Amniotic epithelial cell (primary cell): ENCODE data around the gene RHBDF1.

Experiments
- DNase-seq: peaks from one replicate; pipeline ENCODE4 v3.0.0-alpha.2; 2010; ENCODE audit warnings: low read depth

RHBDF1 gene, protein sequence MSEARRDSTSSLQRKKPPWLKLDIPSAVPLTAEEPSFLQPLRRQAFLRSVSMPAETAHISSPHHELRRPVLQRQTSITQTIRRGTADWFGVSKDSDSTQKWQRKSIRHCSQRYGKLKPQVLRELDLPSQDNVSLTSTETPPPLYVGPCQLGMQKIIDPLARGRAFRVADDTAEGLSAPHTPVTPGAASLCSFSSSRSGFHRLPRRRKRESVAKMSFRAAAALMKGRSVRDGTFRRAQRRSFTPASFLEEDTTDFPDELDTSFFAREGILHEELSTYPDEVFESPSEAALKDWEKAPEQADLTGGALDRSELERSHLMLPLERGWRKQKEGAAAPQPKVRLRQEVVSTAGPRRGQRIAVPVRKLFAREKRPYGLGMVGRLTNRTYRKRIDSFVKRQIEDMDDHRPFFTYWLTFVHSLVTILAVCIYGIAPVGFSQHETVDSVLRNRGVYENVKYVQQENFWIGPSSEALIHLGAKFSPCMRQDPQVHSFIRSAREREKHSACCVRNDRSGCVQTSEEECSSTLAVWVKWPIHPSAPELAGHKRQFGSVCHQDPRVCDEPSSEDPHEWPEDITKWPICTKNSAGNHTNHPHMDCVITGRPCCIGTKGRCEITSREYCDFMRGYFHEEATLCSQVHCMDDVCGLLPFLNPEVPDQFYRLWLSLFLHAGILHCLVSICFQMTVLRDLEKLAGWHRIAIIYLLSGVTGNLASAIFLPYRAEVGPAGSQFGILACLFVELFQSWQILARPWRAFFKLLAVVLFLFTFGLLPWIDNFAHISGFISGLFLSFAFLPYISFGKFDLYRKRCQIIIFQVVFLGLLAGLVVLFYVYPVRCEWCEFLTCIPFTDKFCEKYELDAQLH

DNA sequence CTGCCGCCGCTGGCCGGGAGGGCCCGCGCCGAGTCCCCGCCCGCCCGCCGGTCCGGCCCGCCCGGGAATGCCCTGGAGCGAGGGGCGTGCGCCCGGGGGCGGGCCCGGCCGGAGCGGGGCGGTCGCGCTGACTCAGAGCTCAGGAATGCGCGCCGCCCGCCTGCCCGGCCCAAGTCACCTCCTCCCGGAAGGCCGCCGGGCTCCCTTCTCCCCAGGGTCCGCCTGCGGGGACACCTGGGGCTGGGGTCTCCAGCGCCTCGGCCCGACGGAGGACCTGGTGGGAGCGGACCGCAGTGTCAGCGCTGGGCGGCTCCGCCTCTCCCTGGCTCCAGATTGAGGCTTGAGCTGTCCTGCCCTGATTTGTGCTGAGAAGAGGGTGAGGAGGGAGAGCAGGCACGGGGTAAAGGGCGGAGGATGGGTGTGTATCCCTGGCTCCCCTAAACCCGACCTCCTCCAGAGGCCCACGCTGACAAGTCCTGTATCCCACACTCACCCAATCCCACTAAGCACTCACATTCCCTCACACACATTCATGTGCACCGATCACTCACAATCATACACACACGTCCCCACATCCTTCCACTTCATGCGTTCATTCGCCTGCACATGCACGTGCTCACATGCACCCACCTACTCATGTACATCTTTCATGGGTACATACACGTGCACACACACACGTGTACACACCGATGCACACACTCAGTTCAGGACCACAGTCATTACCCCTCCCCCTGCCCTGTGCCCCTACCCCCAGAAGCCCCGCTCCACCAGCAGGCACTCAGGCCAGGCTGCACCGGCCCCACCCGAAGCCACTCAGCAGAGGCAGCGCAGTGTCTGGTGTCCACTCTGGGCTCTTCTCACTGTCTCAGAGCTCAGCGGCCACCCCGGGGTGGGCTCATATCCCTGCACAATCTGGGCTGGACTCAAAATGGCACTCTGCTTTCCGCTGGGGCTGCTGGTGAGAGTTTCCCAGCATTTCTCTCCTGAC, at the start of gene RHBDF1:
TSS of gene RHBDF1 (minus strand) at position 71 of the 988 bp plus-strand sequence. CDS start 7,616 bp downstream, outside the sequence.
- DNase-seq, result peak; percentile 35

DNA sequence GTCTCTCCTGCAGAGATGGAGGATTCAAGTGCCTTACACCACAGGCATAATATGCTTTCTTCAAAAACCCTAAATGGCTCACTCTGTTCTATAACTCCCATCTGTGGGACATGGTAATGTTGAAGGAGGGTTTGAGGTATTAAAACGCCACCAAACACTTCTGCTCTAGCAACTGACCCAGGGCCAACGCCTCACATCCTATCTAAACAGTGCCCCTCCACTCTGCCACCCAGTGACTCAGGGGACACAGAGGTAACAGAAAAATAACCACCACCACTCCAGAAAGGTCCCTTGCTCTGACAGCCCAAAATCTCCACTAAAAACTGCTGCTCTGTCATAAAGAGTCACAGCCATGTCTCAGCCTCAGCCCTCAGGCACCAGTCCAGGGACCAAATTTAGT, 48.3 kb upstream of the RHBDF1 start:
- DNase-seq, result no peak

DNA sequence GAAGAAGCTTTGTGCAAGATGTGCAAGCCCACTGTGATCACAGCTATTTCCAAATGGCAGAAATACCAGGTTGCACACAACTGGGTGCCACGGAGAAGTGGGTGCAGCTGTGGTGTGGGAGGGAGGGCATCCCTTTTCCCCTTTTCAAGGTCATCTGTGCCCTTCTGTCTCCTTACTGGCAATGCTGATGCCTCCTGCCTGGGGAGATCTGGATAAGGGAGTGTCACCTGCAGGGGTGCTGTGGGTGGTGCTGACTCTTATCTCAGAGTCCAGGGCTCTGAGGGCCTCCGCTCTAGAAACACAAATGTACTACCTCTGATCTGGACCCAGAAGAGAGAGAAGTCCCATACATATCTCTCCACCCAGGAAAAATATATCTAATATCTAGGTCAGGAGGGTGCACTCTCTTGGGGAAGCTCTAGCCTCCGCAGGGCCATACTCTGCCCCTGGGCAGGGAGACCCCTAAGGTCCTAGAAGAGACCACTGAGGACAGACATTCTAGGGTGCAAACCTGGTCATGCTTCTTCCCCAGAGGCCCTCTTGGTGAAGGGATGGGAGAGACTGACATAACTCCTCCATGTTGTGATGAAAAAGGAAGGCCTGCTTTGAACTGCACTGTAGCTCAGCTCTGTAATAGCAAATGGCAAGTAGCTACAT, 47.5 kb upstream of the RHBDF1 start:
- no peak for DNase-seq

DNA sequence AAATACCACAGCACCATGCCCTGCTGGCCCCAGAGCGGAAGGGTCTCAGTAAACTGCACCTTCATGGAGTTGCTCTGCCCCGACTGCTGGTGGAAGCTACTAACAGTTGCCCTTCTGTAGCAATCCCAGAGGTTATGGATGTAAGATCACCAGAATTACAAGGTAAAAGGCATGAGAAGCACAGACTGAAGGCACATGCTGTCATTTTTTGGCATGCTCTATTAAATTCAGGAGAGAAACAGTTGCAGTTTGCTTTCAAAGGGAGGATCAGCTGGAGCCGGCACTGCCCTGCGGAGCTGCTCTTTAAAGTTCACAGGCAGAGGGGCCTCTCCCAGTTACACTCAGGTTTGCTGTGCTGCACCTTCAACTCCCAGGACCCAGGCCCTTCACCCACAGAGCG, 46.9 kb upstream of the RHBDF1 start:
- no peak for DNase-seq

DNA sequence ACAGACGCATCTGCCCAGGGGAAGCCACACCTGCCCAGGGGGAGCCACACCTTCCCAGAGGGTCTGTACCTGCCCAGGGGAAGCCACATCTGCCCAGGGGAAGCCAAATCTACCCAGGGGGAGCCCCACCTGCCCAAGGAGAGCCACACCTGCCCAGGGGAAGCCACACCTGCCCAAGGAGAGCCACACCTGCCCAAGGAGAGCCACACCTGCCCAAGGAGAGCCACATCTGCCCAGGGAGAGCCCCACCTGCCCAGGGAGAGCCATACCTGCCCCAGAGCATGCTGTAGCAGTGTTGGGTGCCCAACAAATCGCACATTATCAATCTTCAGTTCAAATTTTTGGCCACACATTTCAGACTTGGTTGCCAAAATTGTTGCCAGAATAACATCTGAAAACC, 46.4 kb upstream of the RHBDF1 start:
- no peak for DNase-seq

DNA sequence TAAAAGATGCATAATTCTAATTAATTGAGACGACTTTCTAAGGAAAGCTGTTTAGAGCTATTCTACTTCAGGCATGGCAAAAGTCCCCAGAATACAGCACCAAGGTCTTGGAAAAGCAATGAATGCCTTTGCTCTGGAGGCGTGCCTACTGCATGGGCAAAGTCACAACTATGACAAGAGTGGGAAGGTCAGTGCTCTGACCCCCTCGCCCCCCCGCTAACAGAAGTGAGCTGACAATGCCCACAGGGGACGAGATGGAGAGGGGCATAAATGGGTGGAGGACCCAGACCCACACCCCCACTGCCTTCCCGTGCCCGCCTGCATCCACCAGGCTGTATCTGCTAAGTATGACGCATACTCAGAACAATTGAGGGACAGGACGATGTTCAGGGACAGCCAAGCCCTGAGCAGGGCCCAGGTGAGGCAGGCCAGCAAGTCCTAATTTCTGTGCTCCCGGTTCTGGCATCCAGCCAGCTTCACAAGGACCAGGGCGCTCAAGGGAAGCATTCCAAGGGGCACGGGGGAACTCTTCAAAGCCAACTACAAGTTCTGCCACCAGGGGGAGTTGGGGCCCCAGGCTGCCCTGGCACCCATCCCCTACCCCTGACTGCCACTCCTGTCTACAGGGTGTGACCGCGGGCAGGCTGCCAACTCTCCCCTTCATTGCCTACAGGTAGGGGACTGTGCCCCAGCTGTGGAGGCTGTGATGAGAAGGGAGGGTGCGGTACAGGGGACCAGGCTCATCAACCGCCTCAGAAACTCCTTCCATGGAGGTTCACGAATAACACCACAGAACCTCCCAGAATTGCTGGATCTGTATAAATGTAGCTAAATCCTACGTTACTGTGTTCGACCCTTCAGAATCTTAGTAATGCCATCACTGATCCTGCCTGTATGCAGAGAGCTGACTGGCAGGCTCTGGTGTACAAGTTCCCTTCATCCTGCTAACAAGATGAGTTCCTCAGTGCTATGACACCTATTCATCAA, 45.2 kb upstream of the RHBDF1 start:
- peak; percentile 24 for DNase-seq

DNA sequence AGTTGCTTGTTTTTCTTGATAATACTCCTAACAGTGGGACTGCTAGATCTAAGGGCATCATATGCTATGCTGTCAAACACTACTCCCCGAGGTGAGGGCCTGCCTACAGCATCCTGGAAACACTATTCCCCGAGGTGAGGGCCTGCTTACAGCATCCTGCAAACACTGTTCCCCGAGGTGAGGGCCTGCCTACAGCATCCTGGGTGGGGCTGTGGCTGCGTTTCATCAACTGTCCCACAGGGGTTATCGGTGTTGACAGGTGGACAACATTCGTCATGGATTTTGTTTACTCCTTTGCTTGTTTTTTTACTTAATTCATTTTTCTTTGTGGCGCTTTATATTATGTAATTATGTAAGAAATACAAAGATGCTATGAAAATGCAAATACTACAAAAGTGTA, 43.6 kb upstream of the RHBDF1 start:
- DNase-seq, result no peak

DNA sequence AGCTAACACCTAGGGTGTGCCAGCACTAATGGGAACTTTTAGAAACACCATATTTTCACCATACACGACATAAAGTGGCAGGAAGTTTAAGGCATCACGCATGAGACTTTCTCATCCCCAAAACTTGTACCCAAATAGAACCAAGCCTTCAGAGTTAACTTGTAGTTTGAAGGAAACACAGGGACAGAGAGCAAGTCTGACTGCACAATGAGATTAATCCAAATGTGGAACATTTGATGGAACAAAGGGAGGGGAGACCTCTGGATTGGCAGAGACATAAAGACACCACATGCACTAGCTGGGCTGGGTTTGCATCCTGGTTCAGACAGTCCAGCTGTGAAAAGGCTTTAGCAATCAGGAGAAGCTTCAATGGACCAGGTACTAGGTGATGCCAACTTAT, 41.9 kb upstream of the RHBDF1 start:
- no peak for DNase-seq

DNA sequence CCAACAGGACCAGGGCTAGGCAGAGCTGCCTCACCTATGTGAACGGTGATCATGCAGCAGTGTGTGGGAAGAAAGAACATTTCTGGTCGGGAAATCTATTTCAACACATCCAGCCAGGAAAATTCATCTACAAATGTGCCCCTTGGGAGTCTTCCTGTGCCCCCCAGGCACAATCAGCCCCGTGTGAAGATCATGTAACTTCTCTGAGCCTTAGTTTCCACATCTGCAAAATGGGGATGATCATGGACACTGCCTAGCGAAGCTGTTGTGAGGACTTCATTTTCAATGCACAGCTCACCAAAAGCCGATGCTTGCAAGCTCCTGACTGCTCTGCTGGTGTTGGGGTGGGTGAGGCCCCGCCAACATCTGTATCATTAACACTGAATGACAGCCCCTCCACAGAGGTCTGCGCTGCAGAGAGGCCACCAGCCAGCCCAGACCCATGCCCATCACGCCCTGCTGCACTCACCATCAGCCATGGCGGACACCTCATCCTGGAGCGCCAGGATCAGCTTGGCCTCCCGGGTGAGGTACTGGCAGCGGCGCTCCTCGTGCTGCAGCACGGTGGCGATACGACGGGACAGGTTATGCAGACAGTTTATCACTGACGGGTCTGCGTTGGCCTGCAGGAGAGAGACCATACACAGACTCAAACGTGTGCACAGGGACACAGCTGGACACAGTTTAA, 39.9 kb upstream of the RHBDF1 start:
- DNase-seq, result no peak

DNA sequence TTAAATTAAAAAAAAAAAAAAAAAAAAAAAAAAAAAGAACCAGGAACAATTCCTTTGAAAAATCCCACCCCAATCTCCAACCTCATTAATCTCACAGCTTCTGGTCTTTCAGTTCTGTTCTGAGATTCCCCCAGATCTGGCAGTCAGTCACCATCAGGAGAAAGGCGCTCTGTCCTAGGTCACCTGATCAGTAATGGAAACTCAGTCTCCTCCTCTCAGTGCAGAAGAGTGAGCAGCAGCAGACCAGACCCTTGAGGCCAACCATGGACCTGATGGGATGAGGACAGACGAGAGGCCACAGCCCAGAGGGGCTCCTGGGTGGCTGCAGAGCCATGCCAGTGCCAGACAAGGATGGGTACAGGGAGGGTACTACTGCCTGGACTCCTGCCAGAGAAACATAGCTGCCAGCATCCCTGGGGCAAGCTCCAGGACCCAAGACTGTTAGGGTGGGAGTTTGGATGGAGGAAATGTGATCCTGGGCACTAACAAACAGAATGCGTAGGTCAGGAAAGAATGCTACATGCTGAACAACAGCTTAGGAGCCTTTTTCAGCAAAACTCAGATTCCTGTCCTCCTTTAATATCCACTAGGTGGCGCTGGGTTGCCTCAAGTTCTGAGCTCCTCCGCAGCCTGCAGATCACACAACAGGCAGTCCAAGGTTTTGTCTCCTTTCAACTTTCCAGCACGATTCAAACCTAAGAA, 34.3 kb upstream of the RHBDF1 start:
- DNase-seq, result peak; percentile 76

DNA sequence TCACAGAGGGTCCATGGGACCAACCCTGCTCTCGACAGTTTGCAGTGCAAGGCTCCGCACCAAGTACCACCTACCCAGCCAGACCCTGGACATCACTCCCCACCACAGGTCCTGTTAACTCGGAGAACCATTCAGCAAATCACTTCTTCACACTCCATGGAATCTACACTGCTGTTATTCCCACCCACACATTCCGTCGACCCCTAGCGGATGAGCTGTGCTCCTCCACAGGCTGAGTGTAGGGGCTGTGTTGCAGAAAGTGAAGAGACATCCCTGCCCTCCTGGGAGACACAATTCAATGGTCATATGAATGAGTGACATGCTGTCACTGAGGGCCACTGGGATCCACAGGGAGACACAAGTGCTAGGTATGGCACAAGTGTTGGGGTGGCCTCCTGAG, 33.1 kb upstream of the RHBDF1 start:
- no peak for DNase-seq

DNA sequence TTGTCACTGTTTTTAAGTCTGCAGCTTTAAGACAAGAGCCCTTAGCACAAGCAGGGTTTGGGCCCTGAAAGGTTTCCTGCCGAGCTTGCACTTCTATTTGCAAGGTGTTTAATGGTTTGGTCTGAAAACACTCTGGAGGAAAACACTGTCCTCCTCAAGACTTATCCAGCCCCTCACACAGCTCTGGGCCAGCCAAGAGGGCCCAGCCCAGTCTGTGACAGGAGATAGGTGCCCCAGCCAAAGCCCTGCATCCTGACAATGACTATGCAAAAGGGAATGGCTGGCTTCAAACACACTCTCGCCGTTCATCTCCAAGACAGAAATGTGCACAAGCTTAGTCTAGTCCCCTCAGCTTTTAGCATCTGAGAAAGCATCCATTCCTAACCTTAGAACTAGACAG, 32.5 kb upstream of the RHBDF1 start:
- DNase-seq, result no peak

DNA sequence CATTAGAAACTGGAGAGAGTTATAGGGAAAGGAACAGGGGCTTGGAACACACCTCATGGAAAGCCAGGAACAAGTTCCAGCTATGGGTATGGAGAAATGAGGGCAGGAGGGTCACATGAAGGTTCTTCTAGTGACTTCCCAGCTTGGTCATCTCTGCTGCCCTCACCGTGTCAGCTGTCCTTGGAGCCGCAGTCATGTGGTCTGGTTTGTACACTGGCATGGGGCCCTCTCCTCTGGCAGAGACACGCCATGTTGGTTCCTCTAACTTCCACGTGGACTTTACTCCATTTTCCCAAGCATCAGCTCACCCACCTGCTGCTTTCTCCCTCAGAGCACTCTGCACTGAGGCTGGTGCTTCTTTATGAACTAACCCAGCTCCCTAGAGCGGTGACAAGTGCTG, 31.9 kb upstream of the RHBDF1 start:
- no peak for DNase-seq

DNA sequence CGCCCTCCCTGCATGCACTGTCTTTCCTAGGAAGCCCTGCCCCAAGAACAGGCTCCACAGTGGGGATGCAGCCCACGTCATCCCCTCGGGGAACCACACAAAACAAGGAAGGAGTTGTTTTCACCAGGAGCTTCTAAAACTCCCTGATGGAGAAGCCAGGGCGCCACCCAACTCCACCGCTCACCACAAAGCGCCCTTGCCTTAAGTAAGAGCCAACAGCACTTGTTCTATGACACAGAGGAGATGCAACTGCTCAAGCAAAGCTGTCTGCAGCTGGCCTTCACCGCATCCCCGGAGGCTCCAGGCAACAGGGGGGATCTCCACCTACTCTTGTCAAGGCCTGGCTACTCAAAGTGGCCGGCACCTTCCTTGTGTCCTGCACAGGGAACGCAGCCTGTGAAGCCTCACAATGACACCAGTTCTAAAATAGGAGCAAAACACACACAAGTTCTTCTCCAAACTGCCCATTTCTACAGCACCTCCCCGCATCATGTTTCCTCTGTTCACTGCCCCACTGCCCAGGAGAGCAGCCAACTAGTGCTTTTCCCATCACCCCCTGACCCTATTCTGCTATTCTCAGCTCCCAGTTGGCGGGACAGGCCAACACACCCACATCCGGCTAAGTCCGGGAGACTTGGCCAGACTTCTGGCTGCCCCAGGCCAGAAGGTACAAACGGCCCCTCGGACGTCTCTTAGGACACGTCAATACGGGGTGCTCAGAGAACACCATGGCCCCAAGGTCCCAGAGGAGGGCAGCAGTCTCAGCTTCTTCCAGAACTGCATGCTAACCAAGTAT, 29.8 kb upstream of the RHBDF1 start:
- DNase-seq, result no peak

DNA sequence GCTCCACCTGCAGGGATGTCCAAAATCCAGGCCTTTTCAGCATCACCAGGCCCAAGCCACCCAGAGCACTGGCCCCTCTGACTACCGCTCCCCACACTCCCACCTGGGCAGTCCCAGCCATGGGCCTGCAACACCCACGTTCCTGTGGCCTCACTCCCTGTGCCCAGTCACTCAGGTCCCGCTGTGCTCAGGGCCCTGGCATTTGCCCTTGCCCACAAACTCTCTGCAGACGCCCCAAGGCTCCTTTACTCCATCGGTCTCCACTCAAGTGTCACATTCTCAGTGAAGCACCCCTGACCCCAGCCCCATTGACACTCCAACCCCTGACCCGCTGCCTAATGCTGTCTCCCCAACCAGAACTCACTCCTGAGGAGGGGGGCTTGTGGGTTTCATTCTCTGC, 29.2 kb upstream of the RHBDF1 start:
- DNase-seq, result no peak

DNA sequence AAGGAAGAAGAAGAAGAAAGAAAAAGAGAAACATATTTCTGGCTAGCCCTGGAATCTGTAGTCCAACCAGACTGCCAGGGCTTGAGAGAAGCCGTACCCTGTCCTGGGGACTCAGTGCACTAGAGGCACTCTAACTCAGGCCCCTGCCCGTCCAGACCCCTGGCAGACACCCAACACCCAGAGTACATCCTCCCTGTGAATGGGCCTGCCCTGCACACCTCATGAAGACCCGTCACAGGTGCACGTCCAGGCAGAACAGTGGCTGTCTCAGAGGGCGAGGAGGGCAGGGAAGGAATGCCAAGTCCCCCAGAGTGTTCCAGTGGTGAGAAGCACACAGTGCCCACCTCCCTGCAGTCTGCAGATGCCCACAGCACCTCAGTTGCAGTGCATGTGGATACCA, 28.6 kb upstream of the RHBDF1 start:
- DNase-seq, result no peak

DNA sequence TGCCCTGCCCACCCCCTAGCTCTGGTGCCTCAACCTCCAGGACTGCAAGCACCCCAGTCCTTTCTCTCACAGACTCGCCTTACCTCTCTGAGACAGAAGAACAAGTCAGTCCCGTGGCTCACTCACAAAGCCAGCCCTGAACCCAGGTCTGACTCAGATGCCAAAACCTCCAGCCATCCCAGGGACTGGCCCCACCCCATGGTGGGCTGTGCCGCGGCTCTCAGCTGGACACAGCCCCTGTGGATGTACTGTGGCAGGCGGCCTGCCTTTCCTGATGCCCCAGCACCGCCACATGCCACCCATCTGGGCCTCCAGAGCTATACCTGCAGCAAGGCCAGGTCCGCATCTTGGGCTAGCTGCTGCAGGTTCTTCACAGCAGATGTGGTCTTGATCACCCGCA, 25.4 kb upstream of the RHBDF1 start:
- DNase-seq, result peak; percentile 48

DNA sequence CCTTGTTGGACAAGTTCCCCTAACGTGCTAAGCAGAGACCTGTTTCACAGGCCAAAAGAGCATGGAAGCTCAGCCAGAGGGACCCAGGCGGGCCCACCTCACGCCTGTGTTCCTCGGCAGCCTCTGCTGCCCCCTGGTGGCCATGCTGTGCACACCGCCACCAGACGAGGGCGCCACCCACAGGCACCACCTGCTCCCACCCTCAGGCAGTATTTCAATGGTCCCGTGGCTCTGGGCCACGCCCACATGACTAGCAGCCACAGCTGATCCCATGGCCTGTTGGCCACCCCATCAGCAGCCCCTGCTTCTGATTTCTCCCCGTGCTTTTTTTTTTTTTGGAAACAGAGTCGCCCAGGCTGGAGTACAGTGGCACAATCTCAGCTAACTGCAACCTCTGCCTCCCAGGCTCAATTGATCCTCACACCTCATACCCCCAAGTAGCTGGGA, 24.5 kb upstream of the RHBDF1 start:
- DNase-seq, result peak; percentile 81
